Measurements from ENCODE around the gene C2.

DNA sequence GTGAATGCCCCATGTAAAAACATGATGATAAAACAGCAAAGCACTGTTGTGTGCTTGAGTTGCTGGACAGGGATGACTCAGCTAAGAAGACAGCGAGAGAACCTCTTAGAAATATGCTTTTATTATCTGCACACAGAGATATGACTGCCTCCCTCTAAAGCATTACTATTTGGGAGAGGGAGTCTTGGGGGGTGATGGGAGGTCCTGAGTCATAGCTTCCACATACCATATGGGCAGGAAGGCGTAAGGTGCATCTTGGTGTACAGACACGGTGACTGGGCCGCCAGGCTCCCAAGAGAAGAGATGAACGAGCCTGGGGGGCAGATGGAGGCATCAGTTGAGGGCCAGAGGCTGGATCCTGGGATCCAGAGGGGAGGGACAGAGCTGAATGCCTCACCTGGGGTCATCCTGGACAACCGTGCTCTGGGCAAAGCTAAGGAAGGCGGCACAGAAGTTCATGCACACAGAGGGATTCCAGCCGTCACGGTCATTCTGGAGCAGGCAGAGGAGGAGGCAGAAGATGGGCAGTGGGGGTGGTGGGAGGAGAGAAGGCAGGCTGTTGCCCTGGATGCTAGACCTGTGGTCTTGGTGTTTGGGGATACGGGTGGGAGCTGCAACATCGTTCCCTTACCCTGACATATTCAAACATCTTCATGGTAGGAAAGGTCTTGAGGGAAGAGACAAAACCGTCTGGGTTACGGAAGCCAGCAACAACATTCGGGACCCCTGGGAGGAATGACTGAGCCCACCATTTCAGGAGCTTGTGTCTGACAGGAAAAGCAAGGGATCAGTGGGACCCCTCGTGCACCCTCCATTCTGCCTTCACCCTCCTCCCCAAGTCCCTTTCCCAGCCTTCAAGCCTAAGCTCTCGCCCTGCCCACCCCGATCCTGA lies 42.4 kb downstream of the C2 start:
- no peak for TF ChIP-seq GABPA (IDR thresholded peaks at IDR 0.05; ENCODE audit: low read depth)
- TF ChIP-seq, protein P1, sequence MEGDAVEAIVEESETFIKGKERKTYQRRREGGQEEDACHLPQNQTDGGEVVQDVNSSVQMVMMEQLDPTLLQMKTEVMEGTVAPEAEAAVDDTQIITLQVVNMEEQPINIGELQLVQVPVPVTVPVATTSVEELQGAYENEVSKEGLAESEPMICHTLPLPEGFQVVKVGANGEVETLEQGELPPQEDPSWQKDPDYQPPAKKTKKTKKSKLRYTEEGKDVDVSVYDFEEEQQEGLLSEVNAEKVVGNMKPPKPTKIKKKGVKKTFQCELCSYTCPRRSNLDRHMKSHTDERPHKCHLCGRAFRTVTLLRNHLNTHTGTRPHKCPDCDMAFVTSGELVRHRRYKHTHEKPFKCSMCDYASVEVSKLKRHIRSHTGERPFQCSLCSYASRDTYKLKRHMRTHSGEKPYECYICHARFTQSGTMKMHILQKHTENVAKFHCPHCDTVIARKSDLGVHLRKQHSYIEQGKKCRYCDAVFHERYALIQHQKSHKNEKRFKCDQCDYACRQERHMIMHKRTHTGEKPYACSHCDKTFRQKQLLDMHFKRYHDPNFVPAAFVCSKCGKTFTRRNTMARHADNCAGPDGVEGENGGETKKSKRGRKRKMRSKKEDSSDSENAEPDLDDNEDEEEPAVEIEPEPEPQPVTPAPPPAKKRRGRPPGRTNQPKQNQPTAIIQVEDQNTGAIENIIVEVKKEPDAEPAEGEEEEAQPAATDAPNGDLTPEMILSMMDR (IDR thresholded peaks at IDR 0.05; ENCODE audit: insufficient read depth, low read length), result no peak
